IMR-90 (cell line): ENCODE results near the gene MISP3.

Experiments used
- TF ChIP-seq, protein P1 (sequence below): conservative IDR thresholded peaks from 2 replicates; pipeline ENCODE4 v1.5.1; 2012; ENCODE audit warnings: mild to moderate bottlenecking, low read depth, low read length, improper control_type of control experiment
- TF ChIP-seq, protein P2 (sequence below): fragments of 150-350 bp; IDR thresholded peaks from 2 replicates; pipeline ENCODE4 v1.6.1; 2017; ENCODE audit warnings: mild to moderate bottlenecking, antibody characterized with exemption, low read length, low read depth
- TF ChIP-seq, protein P3 (sequence below): fragments of 150-350 bp; IDR thresholded peaks from 2 replicates; pipeline ENCODE4 v1.6.1; 2016; ENCODE audit warnings: low read depth, mild to moderate bottlenecking, low read length, moderate library complexity, borderline replicate concordance

DNA sequence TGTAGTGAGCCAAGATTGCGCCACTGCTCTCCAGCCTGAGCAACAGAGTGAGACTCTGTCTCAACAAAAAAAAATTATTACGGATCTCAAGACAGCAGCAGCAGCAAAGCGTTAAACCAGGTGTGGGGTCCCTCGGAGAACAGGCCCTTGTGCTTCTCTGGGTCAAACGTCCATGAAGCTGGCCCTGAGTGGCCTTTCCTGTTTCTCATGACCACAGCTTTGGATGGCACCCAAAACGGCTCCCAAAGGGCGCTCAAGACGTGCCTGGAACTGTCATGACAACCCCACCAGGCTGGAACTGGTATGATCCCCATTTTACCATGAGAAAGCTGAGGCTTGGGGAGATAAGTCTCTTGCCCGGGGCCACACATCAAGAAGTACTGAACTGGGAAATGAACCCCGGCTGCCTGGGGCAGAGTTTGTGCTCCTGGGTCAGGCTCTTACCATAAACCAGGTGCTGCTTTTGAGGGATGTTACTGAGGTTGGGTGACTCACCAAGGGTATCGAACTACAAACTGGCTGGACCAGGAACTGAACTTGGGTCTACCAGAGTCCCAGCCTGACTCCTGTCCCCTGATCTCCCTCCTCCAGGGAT, 29.6 kb downstream of the MISP3 start:
- TF ChIP-seq, protein P1, sequence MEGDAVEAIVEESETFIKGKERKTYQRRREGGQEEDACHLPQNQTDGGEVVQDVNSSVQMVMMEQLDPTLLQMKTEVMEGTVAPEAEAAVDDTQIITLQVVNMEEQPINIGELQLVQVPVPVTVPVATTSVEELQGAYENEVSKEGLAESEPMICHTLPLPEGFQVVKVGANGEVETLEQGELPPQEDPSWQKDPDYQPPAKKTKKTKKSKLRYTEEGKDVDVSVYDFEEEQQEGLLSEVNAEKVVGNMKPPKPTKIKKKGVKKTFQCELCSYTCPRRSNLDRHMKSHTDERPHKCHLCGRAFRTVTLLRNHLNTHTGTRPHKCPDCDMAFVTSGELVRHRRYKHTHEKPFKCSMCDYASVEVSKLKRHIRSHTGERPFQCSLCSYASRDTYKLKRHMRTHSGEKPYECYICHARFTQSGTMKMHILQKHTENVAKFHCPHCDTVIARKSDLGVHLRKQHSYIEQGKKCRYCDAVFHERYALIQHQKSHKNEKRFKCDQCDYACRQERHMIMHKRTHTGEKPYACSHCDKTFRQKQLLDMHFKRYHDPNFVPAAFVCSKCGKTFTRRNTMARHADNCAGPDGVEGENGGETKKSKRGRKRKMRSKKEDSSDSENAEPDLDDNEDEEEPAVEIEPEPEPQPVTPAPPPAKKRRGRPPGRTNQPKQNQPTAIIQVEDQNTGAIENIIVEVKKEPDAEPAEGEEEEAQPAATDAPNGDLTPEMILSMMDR: no peak
- TF ChIP-seq, protein P2, sequence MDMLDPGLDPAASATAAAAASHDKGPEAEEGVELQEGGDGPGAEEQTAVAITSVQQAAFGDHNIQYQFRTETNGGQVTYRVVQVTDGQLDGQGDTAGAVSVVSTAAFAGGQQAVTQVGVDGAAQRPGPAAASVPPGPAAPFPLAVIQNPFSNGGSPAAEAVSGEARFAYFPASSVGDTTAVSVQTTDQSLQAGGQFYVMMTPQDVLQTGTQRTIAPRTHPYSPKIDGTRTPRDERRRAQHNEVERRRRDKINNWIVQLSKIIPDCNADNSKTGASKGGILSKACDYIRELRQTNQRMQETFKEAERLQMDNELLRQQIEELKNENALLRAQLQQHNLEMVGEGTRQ: no peak
- TF ChIP-seq, protein P3, sequence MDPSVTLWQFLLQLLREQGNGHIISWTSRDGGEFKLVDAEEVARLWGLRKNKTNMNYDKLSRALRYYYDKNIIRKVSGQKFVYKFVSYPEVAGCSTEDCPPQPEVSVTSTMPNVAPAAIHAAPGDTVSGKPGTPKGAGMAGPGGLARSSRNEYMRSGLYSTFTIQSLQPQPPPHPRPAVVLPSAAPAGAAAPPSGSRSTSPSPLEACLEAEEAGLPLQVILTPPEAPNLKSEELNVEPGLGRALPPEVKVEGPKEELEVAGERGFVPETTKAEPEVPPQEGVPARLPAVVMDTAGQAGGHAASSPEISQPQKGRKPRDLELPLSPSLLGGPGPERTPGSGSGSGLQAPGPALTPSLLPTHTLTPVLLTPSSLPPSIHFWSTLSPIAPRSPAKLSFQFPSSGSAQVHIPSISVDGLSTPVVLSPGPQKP: no peak
